ENCODE results near the gene TTC4. TPM values are rescaled to one million over a fixed set of nuclear protein-coding genes. Genes with fewer than 3 reads are reported as not detected.

Gene TTC4
- total RNA-seq, 1 experiment from 2014 or later, result 26.3 TPM

- ChIA-PET POLR2A (no interaction called here), RAD21 (ENCODE audit: low non-redundant PET in 1 of 2, low total read pairs in 2 of 2, uncharacterized antibody in 2 of 2, unreplicated experiment in 2 of 2) (no interaction called here), CTCF (no interaction called here)
- intact Hi-C loops (cut with micrococcal nuclease), result no loop called here
- Histone ChIP-seq H3K9me3 (ENCODE audit: control insufficient read depth in 1 of 2, insufficient read depth in 1 of 2, low read depth in 1 of 2, low read length in 2 of 2) (no peaks in the 10 kb centered on the region), H3K36me3 (ENCODE audit: control insufficient read depth in 1 of 2, insufficient read depth in 2 of 2, low read length in 2 of 2) (peaks cover 27 to 45% of the 10 kb centered on the region in 2 experiments; a peak in 3 of 4 replicates), H3K9me2 (ENCODE audit: insufficient read depth) (no peaks in the 10 kb centered on the region), H3K27ac (ENCODE audit: low read depth, low read length) (no peak overlapping the region), H3K4me2 (ENCODE audit: low read length) (no peak overlapping the region), H3K4me3 (replicated peaks in 1 of 2; ENCODE audit: low read depth in 1 of 2, low read length in 2 of 2) (no peak overlapping the region), H3K27me3 (ENCODE audit: insufficient read depth, low read length) (no peaks in the 10 kb centered on the region), H3K79me2 (ENCODE audit: insufficient read depth, low read length) (no peaks in the 10 kb centered on the region; the same call in 1 of the 2 replicates), H4K20me1 (ENCODE audit: insufficient read depth) (no peaks in the 10 kb centered on the region), H3K9ac (ENCODE audit: low read length) (no peak overlapping the region), H3K4me1 (ENCODE audit: control insufficient read depth in 1 of 2, insufficient read depth in 2 of 2, low read length in 2 of 2) (no peaks in the 10 kb centered on the region), H2AFZ (ENCODE audit: low read depth, low read length, poor library complexity, severe bottlenecking) (no peak overlapping the region)
- TF ChIP-seq ELF1 (IDR thresholded peaks at IDR 0.05; ENCODE audit: borderline replicate concordance, low read depth), result no peak
- no peak for TF ChIP-seq EZH2 (IDR thresholded peaks at IDR 0.05)
- TF ChIP-seq EGR1 (IDR thresholded peaks at IDR 0.05; ENCODE audit: low read depth), result no peak
- no peak for TF ChIP-seq SRF (IDR thresholded peaks at IDR 0.05; ENCODE audit: low read depth)
- no peak for TF ChIP-seq SP1 (IDR thresholded peaks at IDR 0.05; ENCODE audit: low read depth)
- TF ChIP-seq CBX3 (IDR thresholded peaks at IDR 0.05; ENCODE audit: low read depth), result no peak
- no peak for TF ChIP-seq RAD21 (IDR thresholded peaks at IDR 0.05; ENCODE audit: low read depth)
- TF ChIP-seq EZH2phosphoT487 (IDR thresholded peaks at IDR 0.05; ENCODE audit: borderline replicate concordance), result no peak
- no peak for TF ChIP-seq FOSL1 (IDR thresholded peaks at IDR 0.05; ENCODE audit: low read depth)
- no peak for TF ChIP-seq REST (IDR thresholded peaks at IDR 0.05; ENCODE audit: low read depth)
- no peak for TF ChIP-seq POLR2A (IDR thresholded peaks at IDR 0.05; ENCODE audit: borderline replicate concordance, extremely low read depth, insufficient read depth, insufficient read length)
- no peak for TF ChIP-seq ATF3 (IDR thresholded peaks at IDR 0.05)
- no peak for TF ChIP-seq ZFX (IDR thresholded peaks at IDR 0.05)
- no peak for TF ChIP-seq YY1 (IDR thresholded peaks at IDR 0.05; ENCODE audit: extremely low read depth, insufficient replicate concordance, low read depth, low read length)
- no peak for TF ChIP-seq JUND (IDR thresholded peaks at IDR 0.05)
- no TSS peak for BruUV-seq (replicated peaks)
- DNase-seq (ENCODE audit: low read depth, low spot score) (no peak), ATAC-seq (no peak)
Observed at GRCh38 chr1:54738244-54738643, 22.6 kb downstream of the TTC4 start.

Data from HCT116 (cell line).